Lower lobe of right lung (tissue), 2 donors: ENCODE results near the gene SLC16A13. TPM values are rescaled to one million over a fixed set of nuclear protein-coding genes. Genes with fewer than 3 reads are reported as not detected.

Experiments used
- ATAC-seq, 2 donors: fragments of 200-7000 bp; cut with Tn5 transposase; one replicate each; pipeline ENCODE4 v1.9.1; 2020 to 2022; ENCODE audit warnings: mild to moderate bottlenecking in 2 of 2, moderate library complexity in 2 of 2
- DNase-seq: peaks from one replicate; pipeline ENCODE4 v3.0.0-alpha.2; 2020
- H3K27ac ChIP-seq: fragments of 200-600 bp; one replicate; pipeline ENCODE4 v1.8.0; 2022
- H3K27me3 ChIP-seq: fragments of 200-600 bp; one replicate; pipeline ENCODE4 v1.8.0; 2022; ENCODE audit warnings: low read depth
- H3K36me3 ChIP-seq: fragments of 200-600 bp; one replicate; pipeline ENCODE4 v1.8.0; 2022; ENCODE audit warnings: mild to moderate bottlenecking
- H3K4me1 ChIP-seq: fragments of 200-600 bp; one replicate; pipeline ENCODE4 v1.8.0; 2022
- H3K4me3 ChIP-seq: fragments of 200-600 bp; one replicate; pipeline ENCODE4 v1.8.0; 2022; ENCODE audit warnings: mild to moderate bottlenecking
- H3K9me3 ChIP-seq: fragments of 200-600 bp; one replicate; pipeline ENCODE4 v1.8.0; 2022
- intact Hi-C: fragments of 100-400 bp; cut with DNase I; formaldehyde crosslinking; loops from one replicate; pipeline ENCODE4 v1.11.0; 2022
- total RNA-seq: library from RNA; stranded (reverse); fragmentation: NEBNext Ultra II Directional; extraction: Animal tissue kit (Norgen Biotek cat#: 25700); gene quantifications from one replicate; pipeline ENCODE4 v1.2.1, GENCODE V29; 2021
- TF ChIP-seq, protein P1 (sequence below): fragments of 200-600 bp; IDR thresholded peaks from one replicate; pipeline ENCODE4 v1.8.0; 2022; ENCODE audit warnings: antibody characterized with exemption, mild to moderate bottlenecking
- donor health status: DM: no; HTN: yes; CAD: no; lungs with severe emphysema.

The SLC16A13 gene
- total RNA-seq, 1 donor from 2014 or later = 9.9 TPM

DNA sequence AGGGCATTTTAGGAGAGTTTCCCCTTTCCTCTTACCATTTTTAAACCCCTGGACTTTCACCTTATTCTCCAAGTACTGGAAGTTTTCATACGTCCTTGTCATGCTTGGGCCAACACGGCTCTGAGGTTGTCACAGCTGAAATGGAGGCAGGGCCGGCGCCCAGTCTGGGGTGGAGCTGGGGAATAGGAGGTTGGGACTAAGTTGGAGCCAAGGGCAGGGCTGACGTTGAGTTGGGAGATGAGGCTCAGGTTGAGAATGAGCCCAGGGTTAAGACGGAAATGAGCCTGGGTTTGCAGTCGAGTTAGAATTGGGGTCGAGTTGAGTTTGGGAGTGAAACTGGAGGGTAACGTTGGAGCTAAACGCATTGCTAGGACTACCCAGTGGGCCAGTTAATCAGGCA, 42.9 kb downstream of the SLC16A13 start:
- TF ChIP-seq, protein P1, sequence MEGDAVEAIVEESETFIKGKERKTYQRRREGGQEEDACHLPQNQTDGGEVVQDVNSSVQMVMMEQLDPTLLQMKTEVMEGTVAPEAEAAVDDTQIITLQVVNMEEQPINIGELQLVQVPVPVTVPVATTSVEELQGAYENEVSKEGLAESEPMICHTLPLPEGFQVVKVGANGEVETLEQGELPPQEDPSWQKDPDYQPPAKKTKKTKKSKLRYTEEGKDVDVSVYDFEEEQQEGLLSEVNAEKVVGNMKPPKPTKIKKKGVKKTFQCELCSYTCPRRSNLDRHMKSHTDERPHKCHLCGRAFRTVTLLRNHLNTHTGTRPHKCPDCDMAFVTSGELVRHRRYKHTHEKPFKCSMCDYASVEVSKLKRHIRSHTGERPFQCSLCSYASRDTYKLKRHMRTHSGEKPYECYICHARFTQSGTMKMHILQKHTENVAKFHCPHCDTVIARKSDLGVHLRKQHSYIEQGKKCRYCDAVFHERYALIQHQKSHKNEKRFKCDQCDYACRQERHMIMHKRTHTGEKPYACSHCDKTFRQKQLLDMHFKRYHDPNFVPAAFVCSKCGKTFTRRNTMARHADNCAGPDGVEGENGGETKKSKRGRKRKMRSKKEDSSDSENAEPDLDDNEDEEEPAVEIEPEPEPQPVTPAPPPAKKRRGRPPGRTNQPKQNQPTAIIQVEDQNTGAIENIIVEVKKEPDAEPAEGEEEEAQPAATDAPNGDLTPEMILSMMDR = no peak
- no peak overlapping the region for H3K4me3 ChIP-seq
- no peaks in the 10 kb centered on the region for H3K27me3 ChIP-seq
- no peaks in the 10 kb centered on the region for H3K9me3 ChIP-seq
- DNase-seq (no peak), ATAC-seq (no peak)
- H3K36me3 ChIP-seq = no peaks in the 10 kb centered on the region
- H3K4me1 ChIP-seq = peaks cover 14% of the 10 kb centered on the region
- intact Hi-C loops = no loop called here
- H3K27ac ChIP-seq = no peak overlapping the region

DNA sequence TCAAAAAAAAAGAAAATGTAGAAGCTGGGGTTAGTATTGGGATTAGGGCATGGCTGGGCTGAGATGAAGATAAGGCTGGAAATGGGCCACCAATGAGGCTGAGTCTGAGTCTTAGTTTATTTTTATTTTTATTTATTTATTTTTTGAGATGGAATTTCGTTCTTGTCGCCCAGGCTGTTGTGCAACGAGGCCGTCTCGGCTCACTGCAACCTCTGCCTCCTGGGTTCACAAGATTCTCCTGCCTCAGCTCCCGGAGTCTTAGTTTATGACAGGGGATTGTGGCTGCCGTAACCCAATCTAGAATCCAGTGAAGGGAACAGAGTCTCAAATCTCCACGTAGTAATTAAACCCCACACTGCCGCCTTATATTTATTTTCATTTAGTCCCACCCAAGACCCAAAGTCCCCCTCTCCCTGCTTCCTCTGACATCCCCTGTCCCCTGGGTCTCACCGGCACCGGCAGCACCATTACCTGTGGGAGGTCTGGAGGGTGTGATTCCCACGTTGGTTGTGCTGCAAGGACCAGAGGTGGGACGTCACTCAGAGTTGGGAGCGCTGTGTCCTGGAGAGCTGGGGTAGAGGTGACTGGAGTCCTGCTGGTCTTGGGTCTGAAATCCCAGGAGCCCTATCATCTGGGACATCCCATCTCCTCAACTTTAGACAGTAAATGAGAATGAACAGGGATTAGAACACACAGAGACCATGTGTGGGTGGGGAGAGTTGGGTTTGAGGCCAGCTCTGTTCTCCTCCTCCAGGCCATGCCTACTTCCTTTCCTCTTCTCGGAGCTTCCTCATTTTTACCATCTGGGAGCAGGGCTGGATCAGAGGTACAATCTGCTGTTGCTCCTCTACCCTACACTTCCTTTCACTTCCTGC, 44.0 kb downstream of the SLC16A13 start, which contains the start of gene CLEC10A:
Gene CLEC10A, minus strand, starts transcription at position 671 of the 875 bp plus-strand sequence. CDS start 1,439 bp downstream, outside the sequence.
- peak; percentile 63 to 75 for ATAC-seq
- TF ChIP-seq, protein P1 = no peak

DNA sequence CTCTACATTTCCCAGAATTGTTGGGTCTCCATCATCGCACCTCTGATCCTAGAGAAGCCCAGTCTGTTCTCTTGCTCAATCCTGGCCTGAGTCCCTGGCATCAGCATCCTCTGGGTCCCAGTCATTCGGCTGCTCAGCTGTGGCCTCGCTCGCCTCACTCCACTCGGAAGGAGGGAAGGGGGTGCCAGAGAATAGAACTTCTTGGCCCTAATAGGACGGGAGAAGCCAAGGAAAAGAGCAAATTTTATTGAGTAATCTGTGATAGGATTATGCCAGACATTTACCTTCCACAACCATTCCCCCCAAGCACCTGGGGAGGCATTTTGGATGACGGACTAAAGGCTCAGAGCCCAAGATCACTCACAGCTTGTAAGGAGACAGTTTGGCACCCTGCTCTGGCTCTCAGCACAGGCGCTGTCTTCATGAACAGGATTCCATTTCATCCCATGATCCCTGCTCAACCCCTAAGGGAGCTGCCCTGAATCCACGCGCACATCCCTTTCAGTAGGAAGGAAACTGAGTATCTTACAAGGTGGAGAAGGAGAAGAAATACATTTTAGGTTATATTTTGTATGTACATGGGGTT, 44.7 kb downstream of the SLC16A13 start:
- Histone ChIP-seq H3K4me1 (peaks cover 14% of the 10 kb centered on the region), H3K27ac (peak overlapping the region; percentile 46), H3K9me3 (no peaks in the 10 kb centered on the region), H3K27me3 (no peaks in the 10 kb centered on the region), H3K4me3 (peak overlapping the region; percentile 21), H3K36me3 (no peaks in the 10 kb centered on the region)
- ATAC-seq = peak; percentile 35 to 71
- peak; percentile 33 for DNase-seq
- intact Hi-C loops = no loop called here
- TF ChIP-seq, protein P1 = no peak

More for the DNA sequence above, 44.0 kb downstream of the SLC16A13 start, which contains the start of gene CLEC10A:
- H3K4me3 ChIP-seq = peak within 1 kb of the TSS; percentile 21
- peak within 1 kb of the TSS; percentile 46 for H3K27ac ChIP-seq
- intact Hi-C loops = no loop called here
- peaks cover 14% of the 10 kb centered on the region for H3K4me1 ChIP-seq
- H3K9me3 ChIP-seq = no peaks in the 10 kb centered on the region
- no peaks in the 10 kb centered on the region for H3K27me3 ChIP-seq
- H3K36me3 ChIP-seq = no peaks in the 10 kb centered on the region
- no peak for DNase-seq

DNA sequence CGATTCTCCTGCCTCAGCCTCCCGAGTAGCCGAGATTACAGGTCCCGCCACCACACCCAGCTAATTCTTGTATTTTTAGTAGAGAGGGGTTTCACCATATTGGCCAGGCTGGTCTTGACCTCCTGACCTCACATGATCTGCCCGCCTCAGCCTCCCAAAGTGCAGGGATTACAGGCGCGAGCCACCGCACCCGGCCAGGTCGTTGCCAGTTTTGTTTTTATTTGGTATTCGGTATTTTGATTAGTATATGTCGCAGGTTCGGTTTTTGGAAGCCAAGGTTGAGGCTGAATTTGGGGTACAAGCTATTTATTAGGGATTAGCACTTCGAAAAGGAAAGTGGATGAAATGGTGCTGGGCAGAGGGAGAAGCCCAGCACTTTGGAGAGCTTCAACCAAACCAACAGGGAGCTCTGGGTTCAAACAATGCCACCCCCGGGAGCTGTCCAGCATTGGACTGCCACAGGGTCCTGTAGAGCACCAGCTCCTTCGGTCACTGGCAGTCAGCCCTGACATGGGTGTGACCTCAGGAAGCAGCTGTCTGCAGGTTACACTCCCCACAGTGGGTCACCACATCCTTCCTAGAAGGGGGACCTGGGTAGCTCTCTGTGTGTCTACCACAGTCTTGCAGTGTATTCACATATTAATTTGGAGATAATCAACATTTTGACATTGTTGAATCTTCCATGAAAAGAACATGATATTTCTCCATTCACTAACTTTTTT, 45.7 kb downstream of the SLC16A13 start:
- DNase-seq = peak; percentile 39
- intact Hi-C loops = no loop called here
- TF ChIP-seq, protein P1 = no peak

DNA sequence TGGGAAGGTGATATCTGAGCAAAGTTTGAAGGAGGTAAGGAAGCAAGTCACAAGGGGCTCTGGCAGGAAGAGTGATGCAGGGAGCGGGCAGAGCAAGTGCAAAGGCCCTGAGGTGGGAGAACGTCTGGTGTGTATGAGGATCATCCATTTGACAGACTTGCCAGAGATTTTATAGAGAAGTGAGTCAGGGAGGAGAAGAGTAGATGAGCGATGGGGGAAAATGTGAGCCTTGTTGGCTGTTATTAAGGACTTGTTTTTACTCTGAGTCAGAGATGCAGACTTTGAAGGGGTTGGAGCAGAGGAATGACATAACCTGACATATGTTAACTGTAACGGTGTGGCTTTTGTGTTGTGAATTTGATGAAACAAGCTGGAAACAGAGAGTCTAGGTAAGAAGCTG, 47.8 kb downstream of the SLC16A13 start:
- DNase-seq = peak; percentile 15
- Histone ChIP-seq H3K27ac (no peak overlapping the region), H3K4me3 (no peak overlapping the region), H3K9me3 (no peaks in the 10 kb centered on the region), H3K36me3 (no peaks in the 10 kb centered on the region), H3K4me1 (peaks cover 14% of the 10 kb centered on the region), H3K27me3 (peaks cover 7% of the 10 kb centered on the region)
- ATAC-seq = no peak
- intact Hi-C loops = no loop called here
- TF ChIP-seq, protein P1 = no peak

More for the DNA sequence above, 45.7 kb downstream of the SLC16A13 start:
- no peaks in the 10 kb centered on the region for H3K27me3 ChIP-seq
- no peaks in the 10 kb centered on the region for H3K9me3 ChIP-seq
- no peak overlapping the region for H3K4me3 ChIP-seq
- peak; percentile 27 to 46 for ATAC-seq
- no peaks in the 10 kb centered on the region for H3K36me3 ChIP-seq
- H3K27ac ChIP-seq = no peak overlapping the region
- peaks cover 14% of the 10 kb centered on the region for H3K4me1 ChIP-seq
